OCI-LY1 (cell line): ENCODE measurements around the gene PPP1CA.

ENCODE experiments used
- CTCF ChIP-seq: fragments of 200-600 bp; sonication (generic), shearing (Covaris generic); IDR thresholded peaks from 2 replicates; pipeline ENCODE4 v1.5.1; 2017; ENCODE audit warnings: mild to moderate bottlenecking, antibody characterized with exemption, low read length, moderate library complexity, mixed read lengths
- EZH2 ChIP-seq: fragments of 200-600 bp; sonication (generic), shearing (Covaris generic); IDR thresholded peaks from 2 replicates; pipeline ENCODE4 v1.8.0; 2017; ENCODE audit warnings: borderline replicate concordance, mixed run types, mild to moderate bottlenecking, antibody characterized with exemption, low read length, moderate library complexity, mixed read lengths

- no peak for TF ChIP-seq CTCF
- no peak for TF ChIP-seq EZH2
These were observed 15.8 kb upstream of the PPP1CA start for GRCh38 chr11:67417425-67417824.
